ENCODE data around the gene NEU3.
"Not testable (repeated sequence)": the region's sequence is repeated elsewhere in the genome, so short reads cannot be mapped to it uniquely, and the experiment has no call there.

Gene NEU3, protein sequence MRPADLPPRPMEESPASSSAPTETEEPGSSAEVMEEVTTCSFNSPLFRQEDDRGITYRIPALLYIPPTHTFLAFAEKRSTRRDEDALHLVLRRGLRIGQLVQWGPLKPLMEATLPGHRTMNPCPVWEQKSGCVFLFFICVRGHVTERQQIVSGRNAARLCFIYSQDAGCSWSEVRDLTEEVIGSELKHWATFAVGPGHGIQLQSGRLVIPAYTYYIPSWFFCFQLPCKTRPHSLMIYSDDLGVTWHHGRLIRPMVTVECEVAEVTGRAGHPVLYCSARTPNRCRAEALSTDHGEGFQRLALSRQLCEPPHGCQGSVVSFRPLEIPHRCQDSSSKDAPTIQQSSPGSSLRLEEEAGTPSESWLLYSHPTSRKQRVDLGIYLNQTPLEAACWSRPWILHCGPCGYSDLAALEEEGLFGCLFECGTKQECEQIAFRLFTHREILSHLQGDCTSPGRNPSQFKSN

DNA sequence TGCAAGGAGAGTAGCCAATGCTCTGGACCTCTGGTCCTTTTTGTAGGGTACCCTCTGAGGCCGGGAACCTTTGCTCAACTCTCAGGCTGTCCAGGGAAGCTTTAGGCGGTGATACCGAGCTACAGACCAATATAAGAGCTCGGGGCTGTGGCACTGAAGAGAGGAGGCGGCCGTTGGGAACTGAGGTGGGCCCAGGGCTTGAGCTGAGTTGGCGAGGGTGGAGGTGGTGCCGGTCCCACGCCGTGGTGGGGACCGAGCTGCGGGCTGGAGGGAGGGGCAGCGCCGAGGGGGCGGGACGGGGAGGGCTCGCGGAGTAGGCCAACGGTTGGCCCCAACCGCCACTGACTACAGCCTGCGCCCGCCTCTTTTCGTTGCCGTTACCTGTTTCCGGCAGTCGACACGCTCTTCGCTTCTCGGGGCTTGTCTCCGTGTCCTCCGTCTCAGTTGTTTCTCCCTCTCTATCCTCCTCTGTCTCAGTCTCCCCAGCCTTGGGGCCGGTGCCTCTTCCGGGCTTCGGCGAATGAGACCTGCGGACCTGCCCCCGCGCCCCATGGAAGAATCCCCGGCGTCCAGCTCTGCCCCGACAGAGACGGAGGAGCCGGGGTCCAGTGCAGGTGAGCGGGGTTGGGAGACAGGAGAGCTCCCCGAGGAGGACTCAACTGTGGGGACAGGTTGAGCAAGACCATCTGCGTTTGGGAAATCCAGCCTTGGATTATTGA, at the start of gene NEU3:
Gene NEU3 (plus strand): TSS at position 393 of the 719 bp plus-strand sequence. CDS start 128 bp downstream, at position 521.
- DNase-seq: peak; percentile 87 to 95

DNA sequence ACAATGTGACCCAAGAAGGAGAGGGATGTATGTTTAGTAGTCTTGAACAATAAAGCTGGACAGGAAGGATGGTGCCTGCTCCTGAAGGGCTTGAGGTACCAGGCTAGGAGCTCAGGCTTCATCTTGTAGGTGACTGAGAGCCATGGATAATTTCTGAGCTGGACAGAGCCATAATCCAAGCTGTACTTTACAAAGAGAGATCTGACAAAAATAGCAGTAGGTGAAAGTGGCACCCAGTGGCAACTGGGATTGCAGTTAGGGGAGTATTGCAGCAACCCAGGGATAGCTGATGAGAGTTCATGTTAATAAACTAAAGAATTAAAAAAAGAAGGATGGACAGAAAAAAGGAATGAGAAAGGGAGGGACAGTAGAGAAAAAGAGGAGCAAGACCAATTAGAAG, 47.2 kb upstream of the NEU3 start:
- no peak for DNase-seq

DNA sequence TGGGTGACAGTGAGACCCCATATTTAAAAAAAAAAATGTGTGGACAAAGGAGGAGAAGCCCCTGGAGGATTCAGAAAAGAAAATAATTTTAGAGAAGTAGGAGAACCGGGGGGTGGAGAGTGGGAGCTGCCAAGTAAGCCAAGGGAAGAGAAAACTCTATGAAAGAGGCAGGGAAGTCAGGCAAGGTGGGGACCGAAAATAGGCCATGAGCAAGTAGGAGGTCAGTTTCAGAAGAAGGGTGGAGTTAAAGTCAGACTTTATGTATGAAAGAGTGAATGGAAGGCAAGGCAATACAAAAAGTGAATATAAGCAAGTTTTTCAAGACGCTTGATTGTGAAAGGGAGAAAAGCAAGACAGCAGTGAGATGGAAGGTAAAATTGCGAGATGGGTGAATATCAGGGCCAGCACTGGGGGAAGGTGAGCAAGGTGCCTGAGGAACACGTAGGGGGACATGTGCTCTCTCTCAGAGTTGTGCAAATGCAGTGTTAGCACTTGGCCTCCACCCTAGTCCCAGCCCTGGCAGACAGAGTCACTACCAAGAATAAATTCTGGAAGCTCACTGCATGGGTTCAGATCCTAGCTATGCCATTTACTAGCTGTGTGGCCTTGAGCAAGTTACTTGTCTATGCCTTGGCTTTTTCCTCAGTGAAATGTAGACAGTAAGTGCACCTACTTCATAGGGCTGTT, 46.5 kb upstream of the NEU3 start:
- no peak for DNase-seq

DNA sequence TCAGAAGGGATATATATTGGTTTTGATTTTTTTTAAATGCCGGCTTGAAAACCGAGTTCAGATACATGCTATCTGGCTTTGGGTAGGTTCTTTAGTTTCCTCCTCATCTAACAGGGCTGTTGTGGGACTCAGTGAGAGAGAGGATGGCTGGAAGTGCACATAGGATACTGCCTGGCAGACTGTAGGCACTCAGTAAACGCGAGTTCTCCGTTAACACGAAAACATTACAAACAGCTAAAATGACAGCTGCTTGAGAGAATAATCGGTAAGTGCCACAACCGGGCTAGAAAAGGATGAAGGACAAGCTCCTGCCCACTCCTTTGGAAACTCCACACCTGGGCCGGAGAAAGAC, 40.2 kb upstream of the NEU3 start:
- DNase-seq: no peak

DNA sequence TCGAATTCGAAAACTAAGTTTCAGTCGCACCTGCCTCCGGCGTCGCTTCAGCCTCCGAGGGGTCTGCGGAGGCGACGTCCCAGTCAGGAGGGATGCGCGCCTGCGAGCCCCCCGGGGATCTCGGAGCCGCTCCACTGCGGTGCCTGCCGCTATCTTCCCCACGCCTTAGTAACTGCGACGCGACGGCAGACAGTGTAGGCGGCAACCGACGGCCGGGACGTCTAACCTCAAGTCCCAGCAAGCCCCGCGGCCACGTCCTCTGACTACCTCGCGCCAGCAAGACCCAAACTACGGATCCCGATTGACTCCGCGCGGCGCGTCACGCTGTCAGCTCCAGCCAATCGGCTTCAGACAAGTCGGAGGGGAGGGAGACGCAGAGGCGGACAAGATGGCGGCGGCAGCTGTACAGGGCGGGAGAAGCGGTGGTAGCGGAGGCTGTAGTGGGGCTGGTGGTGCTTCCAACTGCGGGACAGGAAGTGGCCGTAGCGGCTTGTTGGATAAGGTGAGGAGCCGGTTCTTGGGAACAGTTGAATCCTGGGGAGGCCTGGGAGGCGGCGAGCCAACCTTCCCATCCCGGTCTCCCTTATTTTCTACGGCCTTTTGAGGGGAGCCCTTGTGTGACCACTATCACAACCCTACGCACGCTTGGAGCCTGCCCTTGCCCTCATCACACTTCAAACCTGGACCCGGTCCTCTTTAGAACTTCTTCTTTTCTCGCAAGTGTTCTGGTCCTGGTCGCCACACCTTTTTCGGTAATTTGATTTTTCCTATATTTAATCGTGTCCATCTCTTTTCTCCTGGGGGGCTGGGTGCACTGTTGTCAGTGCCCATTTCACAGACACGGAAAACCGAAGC, 39.6 kb upstream of the NEU3 start, which contains the start of the genes SPCS2 and XRRA1:
Gene SPCS2 (plus strand): TSS at position 369 of the 855 bp plus-strand sequence. CDS start 20 bp downstream, at position 389.
Gene XRRA1 (minus strand): TSS at position 194 of the 855 bp plus-strand sequence. CDS start 8,213 bp downstream, outside the sequence.
- peak; percentile 98 to 99 for DNase-seq

DNA sequence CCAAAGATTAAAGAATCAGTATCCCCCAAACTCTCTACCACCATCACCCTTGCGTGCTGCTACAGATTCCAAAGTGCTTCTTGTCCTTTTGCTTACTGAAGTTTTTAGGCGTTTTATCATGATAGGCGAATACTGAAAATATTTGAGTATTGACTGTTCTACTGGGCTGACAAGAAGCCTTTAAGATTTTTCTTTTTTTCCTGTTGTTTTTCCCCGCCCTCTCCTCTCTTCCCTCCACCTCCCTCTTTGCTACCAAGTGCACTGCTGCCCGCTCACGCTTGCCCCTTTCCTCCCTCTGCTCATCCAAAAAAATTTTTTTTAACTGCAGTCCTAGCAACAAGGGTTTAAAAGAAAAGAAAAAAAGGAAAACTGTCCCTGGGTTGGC, 39.0 kb upstream of the NEU3 start:
- no peak for DNase-seq

DNA sequence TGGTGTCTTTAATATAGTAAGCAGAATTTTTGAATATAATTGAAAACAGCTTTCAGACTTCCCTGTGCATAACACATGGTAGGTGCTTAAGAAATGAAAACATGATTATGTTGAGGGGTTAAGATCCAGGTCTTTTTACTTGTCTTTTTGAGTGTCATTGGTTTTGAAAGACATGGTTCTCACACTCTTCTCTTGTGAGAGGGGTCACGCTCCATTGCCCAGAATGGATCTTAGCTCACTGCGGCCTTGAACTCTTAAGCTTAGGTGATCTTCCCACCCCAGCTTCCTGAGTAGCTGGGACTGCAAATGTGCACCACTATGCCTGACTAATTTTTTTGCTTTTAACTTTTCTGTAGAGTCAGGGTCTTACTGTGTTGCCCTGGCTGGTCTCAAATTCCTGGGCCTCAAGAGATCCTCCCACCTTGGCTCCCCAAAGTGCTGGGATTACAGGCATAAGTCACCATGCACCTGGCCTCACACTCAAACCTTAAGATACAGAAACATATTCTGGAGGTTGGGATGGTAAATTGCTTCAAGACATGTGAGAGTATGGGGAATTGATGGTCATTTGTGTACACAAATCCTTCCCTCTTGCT, 38.3 kb upstream of the NEU3 start:
- no peak for DNase-seq

DNA sequence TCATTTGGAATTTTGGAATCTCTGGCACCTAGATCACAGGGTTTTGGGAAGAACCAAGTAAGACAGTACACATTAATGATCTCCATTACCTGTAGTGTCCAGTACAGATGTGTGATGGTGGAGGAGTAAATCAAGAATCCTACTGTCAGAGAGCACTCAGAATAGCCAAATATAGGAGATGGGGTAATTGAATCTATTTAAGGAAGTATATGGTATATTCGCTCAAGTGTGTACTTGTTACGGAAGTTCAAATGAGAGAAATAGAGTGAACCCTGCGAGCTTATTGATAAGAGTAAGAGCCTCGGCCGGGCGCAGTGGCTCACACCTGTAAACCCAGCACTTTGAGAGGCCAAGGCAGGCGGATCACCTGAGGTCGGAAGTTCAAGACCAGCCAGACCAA, 37.5 kb upstream of the NEU3 start:
- DNase-seq: no peak

DNA sequence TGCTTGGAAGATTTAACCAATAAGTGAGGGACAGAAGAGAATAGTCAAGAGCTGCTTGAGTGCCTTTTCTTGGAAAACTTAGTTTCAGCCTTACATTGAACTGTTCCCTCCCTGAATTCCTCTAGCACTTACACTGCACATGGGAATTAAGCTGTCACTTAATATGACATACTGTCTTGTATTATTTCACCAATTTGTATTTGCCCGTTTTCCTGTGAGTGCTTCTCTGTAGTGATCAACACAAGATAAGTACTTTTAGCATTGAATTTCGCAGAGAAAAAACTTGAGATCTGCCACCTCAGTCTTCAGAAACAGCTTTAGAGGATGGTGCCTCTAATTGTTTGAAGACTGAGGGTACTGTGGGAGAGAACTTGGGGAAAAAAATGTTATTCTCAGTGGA, 36.0 kb upstream of the NEU3 start:
- no peak for DNase-seq

DNA sequence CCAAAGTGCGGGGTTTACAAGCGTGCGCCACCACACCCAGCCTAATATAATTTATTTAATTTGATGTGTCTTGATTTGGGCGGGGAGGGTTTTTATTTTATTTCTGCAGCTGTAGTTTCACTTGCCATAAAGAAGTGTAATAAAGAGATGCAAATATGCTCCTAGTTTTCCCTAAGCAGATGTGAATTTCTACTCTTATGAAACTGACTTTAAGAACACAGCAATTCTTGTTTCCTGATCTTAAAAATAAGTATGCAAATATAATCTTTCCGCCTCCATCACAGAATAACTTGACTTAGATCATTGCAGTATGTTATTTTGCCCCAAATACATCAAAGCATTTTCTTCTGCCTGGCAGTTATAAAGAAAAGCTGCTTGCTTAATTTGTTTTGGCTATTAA, 35.3 kb upstream of the NEU3 start:
- DNase-seq: no peak

DNA sequence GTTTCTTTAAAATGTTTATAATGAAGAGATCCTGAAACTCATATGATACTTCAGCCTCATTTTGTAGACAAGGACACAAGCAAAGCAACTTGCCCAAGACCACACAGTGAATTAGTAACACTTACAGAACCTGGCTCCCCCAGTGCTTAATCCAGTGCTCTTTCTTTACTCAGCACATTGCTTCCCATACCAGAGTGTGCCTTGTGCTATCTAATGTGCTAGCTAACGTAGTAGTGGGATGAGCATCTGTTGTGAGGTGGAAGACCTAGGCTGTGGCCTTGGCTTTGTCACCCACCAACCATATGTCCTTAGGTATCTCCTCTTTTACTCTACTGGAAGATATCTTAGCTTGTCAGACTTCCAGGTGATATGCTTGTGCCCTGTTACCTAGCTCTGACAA, 34.5 kb upstream of the NEU3 start:
- DNase-seq: no peak

DNA sequence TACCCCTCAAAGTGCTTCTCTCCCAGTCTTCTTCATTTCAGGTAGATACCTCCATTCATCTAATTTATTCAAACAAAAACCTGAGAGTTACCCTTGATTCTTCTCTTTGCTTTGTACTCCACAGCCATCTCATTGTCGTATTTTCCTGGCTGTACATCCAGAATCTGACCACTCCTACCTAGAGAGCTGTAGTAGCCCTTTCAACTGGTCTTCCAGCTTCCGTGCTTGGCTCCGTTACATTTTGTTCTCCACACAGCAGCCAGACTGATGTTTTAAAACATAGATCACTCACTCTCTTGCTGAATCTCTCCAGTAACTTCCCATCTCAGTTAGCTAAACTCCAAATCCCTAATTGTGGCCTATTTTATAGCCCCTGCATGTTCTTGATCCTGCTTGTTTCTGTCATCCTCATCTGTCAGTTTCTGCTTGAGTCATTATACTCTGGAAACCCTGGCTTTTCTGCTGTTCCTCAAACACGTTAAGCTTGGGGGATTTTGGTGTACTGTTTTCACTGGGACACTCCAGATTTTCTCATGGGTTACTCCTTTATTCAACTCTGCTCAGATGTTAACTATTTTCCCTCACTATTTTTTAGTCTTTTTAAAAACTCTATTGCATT, 32.2 kb upstream of the NEU3 start:
- DNase-seq: no peak

DNA sequence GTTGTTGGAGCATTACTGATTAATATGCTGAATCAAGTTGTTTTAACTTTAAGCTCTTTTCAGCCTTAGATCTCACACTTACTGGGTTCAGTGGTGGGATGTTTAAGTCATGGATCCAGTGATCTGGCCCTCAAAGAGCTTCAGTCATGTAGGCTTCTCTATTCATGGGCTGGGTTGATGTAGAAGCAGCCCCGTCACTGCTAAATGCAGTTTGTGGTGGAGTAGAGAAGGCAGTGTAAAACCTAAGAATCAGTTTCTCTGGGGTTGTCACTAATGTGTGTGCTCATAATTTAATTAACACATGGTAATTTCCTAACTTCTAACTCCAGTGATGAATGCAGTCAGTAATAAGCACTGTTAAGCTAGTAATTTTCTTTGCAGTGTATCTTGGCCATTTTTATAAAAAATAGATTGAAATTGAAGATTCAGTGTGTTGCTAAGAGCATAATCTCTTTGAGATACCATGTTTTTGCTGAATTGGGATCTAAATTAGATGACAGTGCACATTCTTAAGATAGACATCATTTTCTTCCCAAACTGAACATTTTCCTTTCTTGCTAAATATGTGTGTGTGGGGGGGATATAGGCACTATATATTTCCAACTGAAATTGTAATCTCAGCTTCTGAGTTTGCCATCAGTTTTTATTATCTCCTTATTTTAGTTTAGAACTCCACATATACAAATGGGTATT, 30.6 kb upstream of the NEU3 start:
- DNase-seq: no peak

DNA sequence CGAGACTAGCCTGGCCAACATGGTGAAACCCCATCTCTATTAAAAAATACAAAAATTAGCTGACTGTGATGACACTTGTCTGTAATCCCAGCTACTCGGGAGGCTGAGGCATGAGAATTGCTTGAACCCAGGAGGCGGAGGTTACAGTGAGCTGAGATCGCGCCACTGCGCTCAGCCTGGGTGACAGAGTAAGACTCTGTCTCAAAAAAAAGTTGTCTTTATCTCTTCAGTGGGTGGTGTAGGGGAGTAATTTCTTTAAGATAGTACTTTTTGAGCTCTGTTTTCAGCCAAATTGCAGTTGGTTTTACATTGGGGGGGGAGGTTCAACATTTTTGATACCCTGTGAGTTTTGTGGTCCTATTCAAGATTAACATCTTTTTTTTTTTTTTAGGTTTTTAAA, 28.6 kb upstream of the NEU3 start:
- not testable (repeated sequence) for DNase-seq

DNA sequence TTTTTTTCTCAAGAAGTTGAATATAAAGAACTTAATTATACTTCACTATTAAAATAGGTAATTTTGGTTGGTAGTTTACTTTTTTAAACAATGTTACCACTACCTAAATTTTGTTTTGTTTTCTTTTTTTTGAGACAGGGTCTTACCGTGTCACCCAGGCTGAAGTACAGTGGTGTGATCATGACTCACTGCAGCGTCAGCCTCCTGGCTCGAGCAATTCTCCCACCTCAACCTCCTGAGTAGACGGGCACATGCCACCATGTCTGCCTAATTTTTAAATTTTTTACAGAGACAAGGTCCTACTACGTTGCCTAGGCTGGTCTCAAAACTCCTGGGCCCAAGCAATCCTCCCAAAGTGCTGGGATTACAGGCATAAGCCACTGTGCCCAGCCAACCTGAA, 22.1 kb upstream of the NEU3 start:
- DNase-seq: no peak

DNA sequence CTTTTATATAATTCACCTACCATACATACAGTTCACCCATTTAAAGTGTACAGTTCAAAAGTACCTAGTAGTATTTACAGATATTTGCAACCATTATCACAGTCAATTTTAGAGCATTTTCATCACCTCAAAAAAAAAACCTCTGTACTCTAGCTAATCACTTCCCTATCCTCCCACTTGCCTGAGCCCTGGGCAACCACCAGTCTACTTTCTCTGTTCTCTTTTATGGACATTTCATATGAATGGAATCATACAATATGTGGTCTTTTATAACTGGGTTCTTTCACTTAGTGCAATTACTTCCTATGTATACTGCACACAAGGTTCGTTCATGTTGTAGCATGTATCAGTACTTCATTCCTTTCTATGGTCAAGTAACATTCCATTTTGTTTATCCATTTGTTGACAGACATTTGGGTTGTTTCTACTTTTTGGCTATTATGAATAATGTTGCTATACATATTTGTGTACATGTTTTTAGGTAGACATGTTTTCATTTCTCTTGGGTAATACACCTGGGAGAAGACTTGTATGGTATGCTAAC, 17.8 kb upstream of the NEU3 start:
- no peak for DNase-seq

DNA sequence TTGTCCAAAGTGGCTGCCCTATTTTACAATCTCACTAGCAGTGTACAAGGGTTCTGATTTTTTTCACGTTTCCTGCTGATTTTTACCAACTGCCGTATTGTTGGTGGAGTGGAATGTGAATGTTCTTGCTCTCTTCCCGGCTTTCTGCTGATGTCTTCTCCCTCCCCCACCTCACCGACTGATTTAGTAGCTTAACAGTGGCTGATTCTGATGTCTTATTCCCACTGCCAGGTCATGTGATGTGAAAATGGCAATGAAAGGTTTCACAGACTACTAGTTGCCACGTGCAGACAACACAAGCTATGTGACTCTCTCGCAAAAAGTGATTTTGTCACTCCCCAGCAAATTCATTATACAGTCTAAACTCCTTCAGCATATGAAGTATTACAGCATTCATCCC, 17.3 kb upstream of the NEU3 start:
- no peak for DNase-seq

DNA sequence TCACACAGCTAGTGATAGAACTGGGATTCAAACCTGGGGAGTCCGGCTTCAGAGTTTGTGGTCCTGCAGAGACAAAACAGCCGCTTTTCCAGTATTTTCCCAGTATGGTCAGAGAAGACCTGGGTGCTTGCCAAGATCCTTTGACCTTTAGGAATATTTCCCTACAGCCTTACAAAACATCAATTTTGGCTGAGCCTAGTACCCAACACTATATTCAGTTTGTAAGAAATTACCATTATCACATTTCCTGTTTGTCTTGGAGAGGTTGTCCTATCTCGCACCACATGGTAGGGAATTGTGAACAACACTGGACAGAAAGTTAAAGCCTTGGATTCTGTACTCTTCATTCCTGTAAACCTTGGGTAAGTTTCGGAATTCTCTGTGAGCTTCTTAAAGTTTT, 10.7 kb upstream of the NEU3 start:
- no peak for DNase-seq

DNA sequence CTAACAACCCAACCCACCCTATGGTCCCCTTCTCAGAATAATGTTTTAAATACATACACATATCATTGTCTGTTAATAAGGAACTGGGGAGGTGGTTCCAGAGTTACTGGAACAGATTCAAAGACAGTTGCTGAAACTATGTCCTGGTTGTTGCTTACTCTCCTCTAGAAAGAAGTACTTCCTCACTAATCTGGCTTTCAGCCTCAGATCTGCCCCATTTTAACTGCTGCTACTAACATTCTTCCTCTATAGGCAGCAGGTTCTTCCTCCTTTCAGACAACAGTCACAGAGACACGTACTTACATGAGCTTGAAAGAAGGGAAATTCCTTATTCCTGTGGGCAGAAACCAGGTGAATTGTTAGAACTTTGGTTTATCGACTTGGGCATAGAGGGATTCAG, 8.1 kb upstream of the NEU3 start:
- no peak for DNase-seq

DNA sequence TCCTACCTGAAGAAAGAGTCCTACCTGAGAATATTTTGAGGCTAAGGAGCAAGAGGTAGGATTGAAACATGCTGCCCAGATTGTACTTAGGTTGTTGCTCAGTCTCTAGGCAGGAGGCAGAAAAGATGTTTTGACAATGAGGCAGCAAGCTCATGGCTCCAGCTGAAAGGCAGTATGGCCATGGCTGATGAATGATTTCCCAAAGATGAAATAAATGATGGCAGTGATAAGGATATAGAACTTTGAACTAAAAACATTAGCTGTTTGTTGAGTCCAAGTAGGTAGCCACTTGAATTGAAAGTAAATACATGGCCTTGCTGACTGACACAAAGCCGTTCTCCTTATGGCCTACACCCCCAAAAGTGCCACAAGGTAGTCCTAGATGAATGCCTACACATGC, 6.8 kb upstream of the NEU3 start:
- no peak for DNase-seq

DNA sequence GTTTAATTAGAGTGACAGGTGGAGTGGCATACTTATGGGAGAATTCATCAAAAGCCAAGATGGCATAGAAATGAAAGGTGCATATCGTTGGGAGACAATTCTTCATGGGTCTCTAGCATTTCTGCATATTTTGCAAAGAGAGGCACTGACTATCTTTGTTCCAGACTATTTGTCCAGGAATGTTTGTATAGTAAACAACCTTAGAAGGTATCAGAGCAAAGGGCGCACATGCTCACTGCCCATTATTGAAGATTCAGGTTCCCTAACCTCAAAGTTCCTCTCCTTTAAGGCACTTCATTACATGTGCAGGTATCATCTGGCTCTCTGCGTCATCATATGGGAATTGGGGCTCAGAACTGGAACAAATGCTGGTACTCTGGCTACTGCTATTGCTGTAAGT, 4.7 kb upstream of the NEU3 start:
- DNase-seq: no peak

Data from NCI-H526 (cell line).